ENCODE results near the gene PLVAP. TPM values are rescaled to one million over a fixed set of nuclear protein-coding genes. Genes with fewer than 3 reads are reported as not detected.

Gene PLVAP
- total and polyA plus RNA-seq, 9 of the 15 experiments (the other 6 are each of a cell fraction or from before 2014, with no cell fraction given), result 0.09 to 0.84 (median 0.51) TPM; not detected in 4

GRCh38 chr19:17352608-17353280 is 24.4 kb downstream of the PLVAP start (continued):
- TF ChIP-seq, protein P1, sequence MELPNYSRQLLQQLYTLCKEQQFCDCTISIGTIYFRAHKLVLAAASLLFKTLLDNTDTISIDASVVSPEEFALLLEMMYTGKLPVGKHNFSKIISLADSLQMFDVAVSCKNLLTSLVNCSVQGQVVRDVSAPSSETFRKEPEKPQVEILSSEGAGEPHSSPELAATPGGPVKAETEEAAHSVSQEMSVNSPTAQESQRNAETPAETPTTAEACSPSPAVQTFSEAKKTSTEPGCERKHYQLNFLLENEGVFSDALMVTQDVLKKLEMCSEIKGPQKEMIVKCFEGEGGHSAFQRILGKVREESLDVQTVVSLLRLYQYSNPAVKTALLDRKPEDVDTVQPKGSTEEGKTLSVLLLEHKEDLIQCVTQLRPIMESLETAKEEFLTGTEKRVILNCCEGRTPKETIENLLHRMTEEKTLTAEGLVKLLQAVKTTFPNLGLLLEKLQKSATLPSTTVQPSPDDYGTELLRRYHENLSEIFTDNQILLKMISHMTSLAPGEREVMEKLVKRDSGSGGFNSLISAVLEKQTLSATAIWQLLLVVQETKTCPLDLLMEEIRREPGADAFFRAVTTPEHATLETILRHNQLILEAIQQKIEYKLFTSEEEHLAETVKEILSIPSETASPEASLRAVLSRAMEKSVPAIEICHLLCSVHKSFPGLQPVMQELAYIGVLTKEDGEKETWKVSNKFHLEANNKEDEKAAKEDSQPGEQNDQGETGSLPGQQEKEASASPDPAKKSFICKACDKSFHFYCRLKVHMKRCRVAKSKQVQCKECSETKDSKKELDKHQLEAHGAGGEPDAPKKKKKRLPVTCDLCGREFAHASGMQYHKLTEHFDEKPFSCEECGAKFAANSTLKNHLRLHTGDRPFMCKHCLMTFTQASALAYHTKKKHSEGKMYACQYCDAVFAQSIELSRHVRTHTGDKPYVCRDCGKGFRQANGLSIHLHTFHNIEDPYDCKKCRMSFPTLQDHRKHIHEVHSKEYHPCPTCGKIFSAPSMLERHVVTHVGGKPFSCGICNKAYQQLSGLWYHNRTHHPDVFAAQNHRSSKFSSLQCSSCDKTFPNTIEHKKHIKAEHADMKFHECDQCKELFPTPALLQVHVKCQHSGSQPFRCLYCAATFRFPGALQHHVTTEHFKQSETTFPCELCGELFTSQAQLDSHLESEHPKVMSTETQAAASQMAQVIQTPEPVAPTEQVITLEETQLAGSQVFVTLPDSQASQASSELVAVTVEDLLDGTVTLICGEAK (IDR thresholded peaks at IDR 0.05), result 0 out of 2 replicates have a peak, but pooled peaks have one; percentile 49
- TF ChIP-seq, protein P1 (CRISPR knock-in tag; IDR thresholded peaks at IDR 0.05), result no peak
- TF ChIP-seq KDM1A (IDR thresholded peaks at IDR 0.05) (peak; percentile 55 to 56; a peak in 3 of 4 replicates), MCM2 (IDR thresholded peaks at IDR 0.05; ENCODE audit: low read depth) (no peak), BDP1 (IDR thresholded peaks at IDR 0.05; ENCODE audit: insufficient read depth, insufficient read length) (no peak), ETV1 (tag; conservative IDR thresholded peaks at IDR 0.05; ENCODE audit: low read depth) (peak; percentile 35; the same call in 1 of the 2 replicates), ZBTB34 (CRISPR knock-in tag; IDR thresholded peaks at IDR 0.05) (no peak), PURB (CRISPR knock-in tag; IDR thresholded peaks at IDR 0.05; ENCODE audit: low read depth) (no peak), RBM14 (IDR thresholded peaks at IDR 0.05; ENCODE audit: borderline replicate concordance, insufficient read depth, low read depth, low read length) (no peak), RBM25 (IDR thresholded peaks at IDR 0.05; ENCODE audit: low read depth, low read length, severe bottlenecking) (peak; percentile 32), ZNF77 (CRISPR knock-in tag; IDR thresholded peaks at IDR 0.05) (no peak), MTA2 (IDR thresholded peaks at IDR 0.05; ENCODE audit: low read depth) (no peak), SUPT5H (IDR thresholded peaks at IDR 0.05) (no peak), NFXL1 (CRISPR knock-in tag; IDR thresholded peaks at IDR 0.05) (no peak), SMAD4 (CRISPR knock-in tag; conservative IDR thresholded peaks at IDR 0.05) (no peak), NR2C2 (CRISPR knock-in tag; IDR thresholded peaks at IDR 0.05) (no peak), NR2C2 (tag; IDR thresholded peaks at IDR 0.05) (peak; percentile 37; the same call in 1 of the 2 replicates)
- TF ChIP-seq, protein P2, sequence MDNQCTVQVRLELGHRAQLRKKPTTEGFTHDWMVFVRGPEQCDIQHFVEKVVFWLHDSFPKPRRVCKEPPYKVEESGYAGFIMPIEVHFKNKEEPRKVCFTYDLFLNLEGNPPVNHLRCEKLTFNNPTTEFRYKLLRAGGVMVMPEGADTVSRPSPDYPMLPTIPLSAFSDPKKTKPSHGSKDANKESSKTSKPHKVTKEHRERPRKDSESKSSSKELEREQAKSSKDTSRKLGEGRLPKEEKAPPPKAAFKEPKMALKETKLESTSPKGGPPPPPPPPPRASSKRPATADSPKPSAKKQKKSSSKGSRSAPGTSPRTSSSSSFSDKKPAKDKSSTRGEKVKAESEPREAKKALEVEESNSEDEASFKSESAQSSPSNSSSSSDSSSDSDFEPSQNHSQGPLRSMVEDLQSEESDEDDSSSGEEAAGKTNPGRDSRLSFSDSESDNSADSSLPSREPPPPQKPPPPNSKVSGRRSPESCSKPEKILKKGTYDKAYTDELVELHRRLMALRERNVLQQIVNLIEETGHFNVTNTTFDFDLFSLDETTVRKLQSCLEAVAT (IDR thresholded peaks at IDR 0.05), result no peak

All from K562 (cell line).